HG02885 (cell line): ENCODE data around the gene HCFC2.
"Not testable (repeated sequence)": the region's sequence is repeated elsewhere in the genome, so short reads cannot be mapped to it uniquely, and the experiment has no call there.

Experiments
- ATAC-seq: cut with Tn5 transposase; IDR thresholded peaks from one replicate; pipeline ENCODE4 v1.9.1; 2021; ENCODE audit warnings: mild to moderate bottlenecking; ENCODE audit not compliant: unreplicated experiment, poor library complexity

Gene HCFC2

DNA sequence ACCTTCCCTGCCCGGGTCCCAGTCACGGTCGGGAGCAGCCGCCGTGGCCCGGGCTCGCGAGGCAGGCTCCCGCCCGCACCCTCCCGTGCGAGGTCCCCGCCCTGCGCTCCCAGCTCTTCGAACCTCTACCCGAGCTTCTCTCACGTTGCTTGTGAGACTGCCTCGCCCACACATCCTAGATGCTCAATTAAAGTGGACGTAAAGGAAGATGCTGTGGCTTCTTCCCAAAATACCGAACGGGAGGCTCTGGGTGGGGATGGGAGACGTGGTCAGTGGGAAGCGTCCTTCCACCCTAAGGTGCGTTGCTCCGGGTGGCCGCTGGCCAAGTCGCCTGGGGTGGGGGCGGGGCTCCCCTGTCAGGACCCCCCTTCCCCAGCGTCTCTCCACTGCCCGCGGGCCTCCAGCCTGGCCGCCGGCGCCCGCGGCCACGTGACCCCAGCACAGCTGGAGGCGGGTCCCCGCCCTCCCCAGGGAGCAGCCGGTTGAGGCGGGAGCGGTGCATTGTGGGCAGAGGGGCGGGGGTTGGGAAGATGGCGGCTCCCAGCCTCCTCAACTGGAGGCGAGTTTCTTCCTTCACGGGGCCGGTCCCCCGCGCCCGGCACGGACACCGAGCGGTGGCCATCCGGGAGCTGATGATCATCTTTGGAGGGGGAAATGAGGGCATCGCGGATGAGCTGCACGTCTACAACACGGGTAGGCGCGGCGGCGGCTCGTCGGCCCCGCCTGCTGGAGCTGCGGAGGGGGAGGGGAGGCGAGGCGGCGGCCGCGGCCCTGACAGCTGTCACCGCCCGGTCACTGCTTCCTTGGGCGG, at the start of gene HCFC2:
Gene HCFC2, plus strand, starts transcription at position 501 of the 811 bp plus-strand sequence. Its CDS starts 30 bp downstream, at position 531.
- peak; percentile 90 for ATAC-seq

DNA sequence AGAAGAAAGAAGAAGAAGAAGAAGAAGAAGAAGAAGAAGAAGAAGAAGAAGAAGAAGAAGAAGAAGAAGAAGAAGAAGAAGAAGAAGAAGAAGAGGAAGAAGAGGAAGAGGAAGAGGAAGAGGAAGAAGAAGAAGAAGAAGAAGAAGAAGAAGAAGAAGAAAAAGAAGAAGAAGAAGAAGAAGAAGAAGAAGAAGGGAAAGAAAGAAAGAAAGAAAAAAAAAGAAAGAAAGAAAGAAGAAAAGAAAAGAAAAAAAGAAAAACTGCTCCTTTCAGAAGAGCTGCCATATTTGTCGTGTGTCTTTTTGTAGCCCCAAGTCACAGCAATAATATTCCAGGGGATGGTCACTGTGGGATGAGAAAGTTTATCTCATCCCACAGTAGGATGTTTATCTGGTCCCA, 42.5 kb upstream of the HCFC2 start:
- not testable (repeated sequence) for ATAC-seq

DNA sequence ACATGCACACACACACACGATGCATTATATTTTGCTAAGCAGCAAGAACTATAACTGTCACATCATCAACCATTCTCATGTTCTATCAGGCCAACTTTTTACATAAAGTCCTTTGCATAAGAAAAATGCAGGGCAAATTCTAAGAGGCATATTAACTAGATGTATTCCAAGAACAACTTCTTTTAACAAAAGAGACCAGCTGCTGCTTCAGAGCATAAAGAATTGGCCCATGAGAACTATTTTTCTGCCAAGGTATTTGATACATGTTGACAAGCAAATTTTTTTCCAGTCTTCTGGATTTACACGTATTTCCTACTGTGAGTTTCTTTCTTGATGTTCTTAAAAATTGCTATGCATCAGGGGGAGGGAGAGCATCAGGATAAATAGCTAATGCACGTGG, 41.5 kb upstream of the HCFC2 start:
- ATAC-seq = no peak

DNA sequence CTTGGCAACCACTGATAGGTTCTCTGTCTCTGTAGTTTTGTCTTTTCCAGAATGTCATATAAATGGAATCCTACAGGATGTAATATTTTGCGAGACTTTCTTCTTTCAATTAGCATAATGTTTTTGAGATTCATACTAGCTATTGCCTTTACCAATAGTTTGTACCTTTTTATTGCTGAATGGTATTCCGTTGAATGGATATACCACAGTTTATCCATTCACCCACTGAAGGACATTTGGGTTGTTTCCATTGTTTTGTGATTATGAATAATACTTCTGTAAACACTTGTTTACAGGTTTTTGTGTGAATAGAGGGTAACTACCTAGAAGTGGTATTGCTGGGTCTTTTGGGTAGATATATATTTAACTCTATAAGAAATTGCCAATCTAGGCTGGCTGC, 40.6 kb upstream of the HCFC2 start:
- ATAC-seq = no peak

DNA sequence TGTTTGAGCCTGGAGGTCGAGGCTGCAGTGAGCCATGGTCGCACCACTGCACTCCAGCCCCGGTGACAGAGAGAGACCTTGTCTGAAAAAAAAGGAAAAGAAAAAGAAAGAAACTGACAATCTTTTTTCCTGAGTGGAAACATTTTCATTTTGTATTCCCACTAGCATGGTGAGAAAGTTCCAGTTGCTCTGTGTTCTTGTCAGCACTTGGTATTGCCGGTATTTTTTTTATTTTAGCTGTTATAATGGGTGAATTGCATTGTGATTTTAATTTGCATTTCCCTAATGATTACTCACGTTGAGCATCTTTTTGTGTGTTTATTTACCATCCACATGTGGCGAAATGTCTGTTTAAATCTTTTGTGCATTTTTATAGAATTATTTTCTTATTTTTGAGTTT, 40.0 kb upstream of the HCFC2 start:
- no peak for ATAC-seq

- ATAC-seq = no peak
Observed at GRCh38 chr12:104025771-104026170, 38.6 kb upstream of the HCFC2 start.

DNA sequence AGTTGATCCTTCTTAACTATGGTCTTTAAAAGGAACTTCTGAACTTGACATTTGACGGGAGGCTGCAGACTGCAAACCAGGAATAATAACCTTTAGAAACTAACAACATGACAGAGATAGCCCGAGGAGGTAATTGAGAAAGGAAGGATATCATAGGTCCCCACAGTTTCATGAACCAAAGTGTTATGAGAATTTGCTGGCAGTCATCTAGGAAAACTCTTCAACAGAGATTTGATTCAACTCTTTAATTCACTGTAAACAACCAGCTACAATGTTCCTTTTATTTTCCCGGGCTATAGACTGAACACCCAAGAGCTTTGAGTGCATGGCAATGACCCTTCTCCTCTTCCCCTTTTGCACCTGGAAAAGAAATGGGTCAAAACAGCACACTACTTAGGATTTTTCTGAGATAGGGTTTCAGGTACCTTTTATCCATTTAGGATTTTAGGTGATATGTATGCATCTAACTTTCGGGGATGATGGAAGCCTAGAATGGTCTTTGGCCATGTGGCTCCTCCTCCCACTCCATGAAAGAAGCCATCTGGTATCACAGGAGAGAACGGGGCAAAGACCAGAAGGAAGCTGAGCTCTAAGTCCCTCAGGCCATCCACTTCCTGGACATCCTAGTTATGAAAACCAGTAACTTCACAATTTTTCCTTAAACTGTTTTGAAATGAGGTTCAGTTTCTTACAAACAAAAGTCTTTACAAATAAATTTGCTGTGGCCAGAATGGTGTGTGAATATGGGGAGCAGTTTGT, 37.3 kb upstream of the HCFC2 start:
- no peak for ATAC-seq

GRCh38 chr12:104030596-104030995, 33.7 kb upstream of the HCFC2 start:
- not testable (repeated sequence) for ATAC-seq

DNA sequence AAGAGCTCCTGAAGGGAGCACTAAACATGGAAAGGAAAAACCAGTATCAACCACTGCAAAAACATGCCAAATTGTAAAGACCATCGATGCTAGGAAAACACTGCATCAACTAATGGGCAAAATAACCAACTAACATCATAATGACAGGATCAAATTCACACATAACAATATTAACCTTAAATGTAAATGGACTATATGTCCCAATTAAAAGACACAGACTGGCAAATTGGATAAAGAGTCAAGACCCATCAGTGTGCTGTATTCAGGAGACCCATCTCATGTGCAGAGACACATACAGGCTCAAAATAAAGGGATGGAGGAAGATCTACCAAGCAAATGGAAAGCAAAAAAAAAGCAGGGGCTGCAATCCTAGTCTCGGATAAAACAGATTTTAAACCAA, 28.2 kb upstream of the HCFC2 start:
- ATAC-seq = not testable (repeated sequence)

GRCh38 chr12:104039769-104040168, 24.6 kb upstream of the HCFC2 start:
- ATAC-seq = not testable (repeated sequence)

DNA sequence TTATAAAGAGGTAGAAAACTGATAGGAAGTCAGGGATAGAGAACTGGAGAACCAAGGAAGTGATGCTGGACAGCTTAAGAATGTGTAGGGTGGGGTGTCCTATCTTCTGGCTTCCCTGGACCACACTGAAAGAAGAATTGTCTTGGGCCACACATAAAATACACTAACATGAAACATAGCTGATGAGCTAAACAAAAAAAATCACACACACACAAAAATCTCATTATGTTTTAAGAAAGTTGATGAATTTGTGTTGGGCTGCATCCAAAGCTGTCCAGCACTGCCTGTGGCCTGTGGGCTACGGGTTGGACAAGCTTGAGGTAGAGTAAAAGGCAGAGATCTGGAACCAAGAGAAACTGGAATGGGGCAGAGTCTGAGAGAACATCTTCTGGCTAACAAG, 21.8 kb upstream of the HCFC2 start:
- no peak for ATAC-seq

DNA sequence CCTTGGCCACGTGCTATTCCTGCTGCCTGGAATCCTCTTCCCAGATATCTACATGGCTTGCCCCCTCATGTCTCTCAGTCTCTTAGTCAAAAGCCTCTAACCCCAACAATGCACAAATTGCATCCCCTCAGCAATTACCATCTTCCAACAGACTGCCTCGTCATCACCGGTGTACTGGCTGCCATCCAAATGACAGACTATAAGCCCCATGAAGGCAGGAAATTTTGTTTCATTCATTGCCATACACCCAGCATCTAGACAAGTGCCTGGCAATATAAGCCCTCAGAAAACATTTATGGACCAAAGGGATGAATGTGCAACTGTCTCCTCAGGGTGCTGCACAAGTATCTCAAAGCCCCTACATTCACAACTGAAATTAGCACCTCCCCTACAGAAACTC, 20.2 kb upstream of the HCFC2 start:
- no peak for ATAC-seq

DNA sequence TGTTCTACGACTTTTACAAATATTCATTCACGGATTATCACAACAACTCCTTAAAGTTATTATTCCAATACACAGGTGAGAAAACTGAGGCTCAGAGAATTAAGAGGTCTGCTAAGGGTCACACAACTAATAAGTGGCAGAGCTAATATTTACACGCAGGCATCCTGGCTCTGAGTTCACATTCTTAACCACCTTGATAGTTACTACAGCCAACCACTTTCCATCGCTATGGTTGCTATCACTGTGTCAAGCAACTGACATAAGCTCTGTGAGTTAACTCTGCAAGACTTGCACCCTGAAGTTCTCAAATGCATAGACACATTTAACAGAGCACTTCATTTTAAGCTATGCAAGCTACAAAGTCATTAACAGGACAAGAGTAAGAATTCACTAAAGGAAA, 18.0 kb upstream of the HCFC2 start:
- no peak for ATAC-seq

DNA sequence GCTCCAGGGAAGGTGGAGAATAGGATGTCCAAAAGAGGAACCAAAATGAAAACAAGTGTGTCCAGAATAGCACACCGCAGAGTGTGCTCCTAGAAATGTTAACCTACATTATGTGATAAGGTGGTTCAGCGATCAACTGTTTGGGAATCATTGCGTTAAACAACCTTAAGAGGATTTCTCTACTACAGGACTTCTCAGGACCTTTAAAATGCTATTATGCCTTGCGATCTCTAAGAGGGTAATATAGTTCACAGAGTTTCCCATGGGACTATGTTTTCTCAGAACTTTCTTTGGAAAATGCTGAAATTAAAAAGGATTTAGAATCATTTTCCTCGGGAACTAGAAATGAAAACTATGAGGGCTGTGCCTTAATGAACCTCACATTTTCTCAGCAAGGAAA, 16.2 kb upstream of the HCFC2 start:
- no peak for ATAC-seq

DNA sequence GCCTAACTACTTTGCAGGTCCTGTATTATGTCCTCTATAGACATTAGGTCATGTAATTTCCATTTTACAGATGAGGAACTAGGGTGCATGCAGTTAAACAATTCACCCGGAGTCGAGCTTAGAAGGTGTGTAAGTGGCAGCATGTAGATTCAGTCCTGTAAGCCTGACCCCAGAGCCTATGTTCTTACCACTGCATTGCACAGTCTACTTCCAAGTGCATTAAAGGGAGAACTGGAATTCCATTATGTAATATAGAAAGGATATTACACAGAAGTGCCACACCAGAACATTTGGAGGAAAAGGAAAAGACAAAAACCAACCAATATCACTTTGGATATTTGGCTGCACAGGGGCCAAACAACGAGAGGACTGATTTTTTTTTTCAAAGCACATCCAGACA, 15.5 kb upstream of the HCFC2 start:
- no peak for ATAC-seq

DNA sequence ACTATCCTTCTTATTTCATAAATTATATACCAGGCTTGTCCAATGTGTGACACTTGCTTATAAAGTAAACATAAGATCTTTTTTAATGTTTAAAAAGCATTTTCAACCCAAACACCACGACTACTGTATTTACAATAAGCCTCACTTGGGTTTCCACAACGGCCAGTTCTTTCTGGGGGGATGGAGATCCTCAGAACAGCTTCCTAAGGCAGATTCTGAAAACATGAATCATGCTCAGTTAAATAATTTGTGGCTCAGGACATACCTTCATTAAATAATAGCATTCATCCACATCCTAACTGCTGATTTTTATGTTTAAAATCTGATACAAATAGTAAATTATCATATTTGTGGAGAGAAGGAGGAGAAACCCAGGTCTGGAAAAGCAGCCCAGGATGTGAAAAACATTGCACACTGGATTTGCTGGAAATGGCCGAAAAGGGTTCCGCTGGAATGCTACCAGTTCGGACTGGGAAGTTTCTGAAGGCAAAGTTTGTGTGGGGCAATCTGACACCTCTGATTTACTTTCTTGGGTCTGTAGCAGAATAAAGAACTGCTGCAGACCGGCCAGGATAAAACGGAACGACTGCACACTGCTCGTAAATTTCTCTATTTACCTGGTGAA, 14.9 kb upstream of the HCFC2 start:
- ATAC-seq = no peak

- no peak for ATAC-seq
Observed at GRCh38 chr12:104049903-104050356, 14.4 kb upstream of the HCFC2 start, which contains the start of gene GLT8D2. TSS of gene GLT8D2 (minus strand) at chr12:104050187. CDS start at chr12:104019648, 30,539 bp downstream.

- ATAC-seq = no peak
Observed at GRCh38 chr12:104050436-104050835, 13.9 kb upstream of the HCFC2 start.

GRCh38 chr12:104054681-104055346, 9.5 kb upstream of the HCFC2 start:
- no peak for ATAC-seq

- no peak for ATAC-seq
Observed at GRCh38 chr12:104055686-104056388, 8.5 kb upstream of the HCFC2 start.
